ENCODE results near the gene UQCRHL. TPM values are rescaled to one million over a fixed set of nuclear protein-coding genes. Genes with fewer than 3 reads are reported as not detected.
"Not testable (repeated sequence)": the region's sequence is repeated elsewhere in the genome, so short reads cannot be mapped to it uniquely, and the experiment has no call there.

Gene UQCRHL
- total and polyA plus RNA-seq, 4 donors: 1.2 to 4.6 (median 1.3) TPM

DNA sequence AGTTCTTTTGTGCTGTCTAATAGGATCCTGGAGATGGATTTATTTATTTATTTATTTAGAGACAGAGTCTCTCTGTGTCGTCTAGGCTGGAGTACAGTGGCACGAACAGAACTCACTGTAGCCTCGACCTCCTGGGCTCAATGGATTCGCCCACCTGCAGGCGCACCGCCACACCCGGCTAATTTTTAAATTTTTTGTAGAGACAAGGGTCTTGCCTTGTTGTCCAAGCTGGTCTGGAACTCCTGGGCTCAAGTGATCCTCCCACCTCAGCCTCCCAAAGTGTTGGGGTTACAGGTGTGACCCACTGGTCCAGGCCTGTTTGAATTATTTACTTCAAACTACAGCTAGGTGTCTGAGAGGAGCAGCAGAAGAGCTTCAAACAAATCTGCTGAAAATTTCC, 30.5 kb upstream of the UQCRHL start:
- Histone ChIP-seq H3K9me3 (ENCODE audit: control insufficient read depth, low read length) (no peaks in the 10 kb centered on the region), H3K27ac (ENCODE audit: low read depth in 1 of 2, low read length in 2 of 2) (no peak overlapping the region), H3K4me1 (ENCODE audit: control insufficient read depth in 1 of 2, insufficient read depth in 2 of 2, low read length in 2 of 2) (no peaks in the 10 kb centered on the region), H3K4me3 (ENCODE audit: low read length in 2 of 2) (no peak overlapping the region), H3K36me3 (ENCODE audit: control insufficient read depth in 1 of 2, insufficient read depth in 2 of 2, low read length in 1 of 2) (no peaks in the 10 kb centered on the region), H3K27me3 (ENCODE audit: control insufficient read depth in 1 of 2, insufficient read depth in 2 of 2, low read length in 1 of 2) (no peaks in the 10 kb centered on the region)
- intact Hi-C loops (cut with DNase I): no loop called here
- DNase-seq (peak in 1 of 2 donors; percentile 69), ATAC-seq (ENCODE audit: low FRiP score) (no peak)
- 90 to 91% methylated on average over 7 of the region's 7 CpGs for WGBS, 2 donors

DNA sequence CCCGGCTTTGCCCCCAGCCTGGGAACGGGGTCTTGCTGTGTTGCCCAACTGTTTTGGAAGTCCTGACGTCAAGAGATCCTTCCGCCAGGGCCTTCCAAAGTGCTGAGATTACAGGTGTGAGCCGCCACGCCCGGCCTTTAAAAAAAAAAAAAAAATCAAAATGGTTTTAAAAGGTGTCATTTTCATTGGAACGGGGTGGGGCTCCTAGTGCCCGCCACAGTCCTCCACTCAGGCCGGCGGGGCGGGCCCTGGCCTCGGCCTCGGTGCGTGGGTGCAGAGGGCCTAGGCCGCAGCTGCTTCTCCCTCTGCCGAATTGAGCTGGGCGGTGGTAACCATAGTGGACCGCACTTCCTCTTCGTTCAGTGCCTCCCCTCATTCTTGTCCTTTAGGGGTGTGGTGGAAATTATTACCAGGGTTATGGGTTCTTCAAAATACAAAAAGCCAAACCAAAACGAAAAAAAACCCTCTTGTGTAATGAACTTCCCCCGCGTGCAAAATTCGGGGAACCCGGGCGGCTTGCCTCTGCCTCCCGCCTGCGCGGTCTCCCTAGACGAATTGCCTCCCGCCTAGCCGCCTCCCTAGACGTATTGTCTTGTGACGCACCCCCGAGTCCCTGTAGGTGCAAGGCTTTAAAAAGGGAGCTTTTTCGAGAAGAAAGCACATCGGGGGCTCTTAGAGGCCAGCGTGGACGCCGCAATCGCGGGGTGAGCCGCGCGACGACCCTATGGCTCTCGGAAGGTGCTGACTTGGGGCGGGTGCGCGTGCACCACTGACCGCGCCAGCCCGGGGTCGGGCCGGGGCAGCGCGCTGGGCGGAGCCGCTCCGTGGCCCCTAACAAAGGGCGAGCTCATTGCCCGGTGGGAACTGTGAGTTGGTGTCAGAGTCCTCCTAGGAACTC, 29.6 kb upstream of the UQCRHL start:
- Histone ChIP-seq H3K9me3 (ENCODE audit: control insufficient read depth, low read length) (no peaks in the 10 kb centered on the region), H3K36me3 (ENCODE audit: control insufficient read depth in 1 of 2, insufficient read depth in 2 of 2, low read length in 1 of 2) (no peaks in the 10 kb centered on the region), H3K27me3 (ENCODE audit: control insufficient read depth in 1 of 2, insufficient read depth in 2 of 2, low read length in 1 of 2) (no peaks in the 10 kb centered on the region), H3K4me1 (ENCODE audit: control insufficient read depth in 1 of 2, insufficient read depth in 2 of 2, low read length in 2 of 2) (no peaks in the 10 kb centered on the region), H3K4me3 (ENCODE audit: low read length in 2 of 2) (no peak overlapping the region), H3K27ac (ENCODE audit: low read depth in 1 of 2, low read length in 2 of 2) (no peak overlapping the region)
- WGBS, 2 donors: 57 to 59% methylated on average over 62 of the region's 62 CpGs
- peak; percentile 70 to 82 for DNase-seq
- ATAC-seq (ENCODE audit: low FRiP score): no peak
- intact Hi-C loops (cut with DNase I): no loop called here

DNA sequence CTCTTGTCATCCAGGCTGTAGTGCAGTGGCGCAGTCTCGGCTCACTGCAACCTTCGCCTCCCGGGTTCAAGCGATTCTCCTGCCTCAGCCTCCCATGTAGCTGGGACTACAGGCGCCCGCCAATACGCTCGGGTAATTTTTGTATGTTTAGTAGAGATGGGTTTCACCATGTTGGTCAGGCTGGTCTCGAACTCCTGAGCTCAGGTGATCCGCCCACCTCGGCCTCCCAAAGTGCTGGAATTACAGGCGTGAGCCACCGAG, 29.0 kb upstream of the UQCRHL start:
- H3K27ac ChIP-seq (ENCODE audit: low read depth in 1 of 2, low read length in 2 of 2); H3K36me3 ChIP-seq (ENCODE audit: control insufficient read depth in 1 of 2, insufficient read depth in 2 of 2, low read length in 1 of 2); DNase-seq; H3K27me3 ChIP-seq (ENCODE audit: control insufficient read depth in 1 of 2, insufficient read depth in 2 of 2, low read length in 1 of 2); H3K4me1 ChIP-seq (ENCODE audit: control insufficient read depth in 1 of 2, insufficient read depth in 2 of 2, low read length in 2 of 2); H3K9me3 ChIP-seq (ENCODE audit: control insufficient read depth, low read length); intact Hi-C loops (cut with DNase I); ATAC-seq (ENCODE audit: low FRiP score): not testable (repeated sequence)
- 73 to 81% methylated on average over 14 of the region's 14 CpGs for WGBS, 2 donors
- peak overlapping the region in 1 of 2 donors; percentile 32 for H3K4me3 ChIP-seq (ENCODE audit: low read length in 2 of 2)

DNA sequence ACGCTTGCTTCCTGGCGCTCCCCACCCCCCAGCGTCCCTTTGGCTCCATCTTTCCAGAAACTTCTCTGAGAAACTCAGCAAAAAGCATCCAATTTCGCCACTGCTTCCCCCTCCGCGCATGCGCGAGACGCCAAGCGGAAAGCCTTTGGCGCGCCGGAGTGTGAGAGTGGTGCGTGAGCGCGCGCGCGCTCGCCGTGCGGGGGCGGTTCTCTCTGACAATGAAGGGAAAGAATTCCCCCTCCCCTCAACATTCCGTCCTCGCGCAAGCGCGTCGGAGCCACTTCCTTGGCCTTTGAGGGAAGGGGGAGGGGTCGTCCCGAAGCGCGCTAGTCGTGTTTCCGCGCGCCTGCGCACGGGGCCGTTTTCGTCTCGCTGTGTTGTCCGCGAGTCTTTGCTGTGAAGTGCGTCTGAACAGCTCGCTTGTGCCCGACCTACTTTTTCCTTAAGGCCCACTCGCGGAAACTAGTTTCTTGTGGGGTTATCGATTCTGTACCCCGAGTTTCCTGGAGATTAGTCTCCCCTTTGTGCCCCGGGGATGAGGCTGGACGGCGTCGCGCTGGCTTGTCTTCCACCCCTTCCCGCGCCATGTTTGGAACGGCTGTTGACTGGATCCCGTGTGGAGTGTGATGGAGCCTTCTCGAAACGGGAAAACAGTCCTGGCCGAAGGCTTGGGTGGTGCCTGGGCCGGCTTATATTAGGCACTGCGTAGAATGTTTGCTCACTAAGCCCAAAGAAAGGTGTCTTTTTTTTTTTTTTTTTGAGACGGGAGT, 28.5 kb upstream of the UQCRHL start:
- H3K4me3 ChIP-seq (ENCODE audit: low read length in 2 of 2): peak overlapping the region; percentile 76 to 85
- peak overlapping the region; percentile 93 to 98 for H3K27ac ChIP-seq (ENCODE audit: low read depth in 1 of 2, low read length in 2 of 2)
- intact Hi-C loops (cut with DNase I): loop anchor here in 1 of 2 donors (1.0 to 2.0 kb wide), 3 partner anchors 13 to 113 kb away; no protein-coding TSS in a partner anchor
- DNase-seq (peak; percentile 100), ATAC-seq (ENCODE audit: low FRiP score) (peak; percentile 95)
- H3K36me3 ChIP-seq (ENCODE audit: control insufficient read depth in 1 of 2, insufficient read depth in 2 of 2, low read length in 1 of 2): no peaks in the 10 kb centered on the region
- WGBS, 2 donors: 1 to 2% methylated on average over 66 of the region's 66 CpGs
- H3K9me3 ChIP-seq (ENCODE audit: control insufficient read depth, low read length): no peaks in the 10 kb centered on the region
- H3K4me1 ChIP-seq (ENCODE audit: control insufficient read depth in 1 of 2, insufficient read depth in 2 of 2, low read length in 2 of 2): no peaks in the 10 kb centered on the region
- H3K27me3 ChIP-seq (ENCODE audit: control insufficient read depth in 1 of 2, insufficient read depth in 2 of 2, low read length in 1 of 2): no peaks in the 10 kb centered on the region

DNA sequence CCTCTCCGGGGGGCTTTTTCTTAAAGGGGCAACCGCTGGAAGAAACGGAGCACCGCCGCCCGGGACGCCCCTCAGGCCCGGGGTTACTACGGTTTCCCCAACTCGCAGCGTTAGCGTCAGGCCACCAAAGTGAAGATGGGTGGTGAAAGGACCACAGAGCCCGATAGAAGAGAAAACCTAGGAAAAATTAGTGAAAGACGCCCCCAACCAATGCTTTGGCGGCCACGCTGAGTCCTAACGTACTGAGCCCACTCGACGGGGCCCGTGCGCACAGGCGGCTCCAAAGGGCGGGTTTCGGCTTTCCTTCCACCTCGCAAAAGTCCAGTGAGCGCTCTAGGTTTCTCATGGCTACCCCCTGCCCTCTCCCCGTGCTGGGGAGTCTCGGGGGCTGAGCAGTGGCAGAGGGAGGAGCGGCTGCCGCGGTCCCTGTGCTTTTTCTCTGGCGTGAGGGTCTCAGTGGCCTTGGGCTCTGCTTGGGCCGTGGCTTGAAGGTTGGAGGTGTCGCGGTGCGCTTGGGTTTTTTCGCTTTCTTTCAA, 27.8 kb upstream of the UQCRHL start:
- H3K4me1 ChIP-seq (ENCODE audit: control insufficient read depth in 1 of 2, insufficient read depth in 2 of 2, low read length in 2 of 2): peaks cover 0 to 2% of the 10 kb centered on the region in 2 donors
- H3K27ac ChIP-seq (ENCODE audit: low read depth in 1 of 2, low read length in 2 of 2): peak overlapping the region; percentile 93 to 98
- peak overlapping the region; percentile 76 to 85 for H3K4me3 ChIP-seq (ENCODE audit: low read length in 2 of 2)
- DNase-seq (no peak), ATAC-seq (ENCODE audit: low FRiP score) (peak; percentile 51)
- 0 to 1% methylated on average over 37 of the region's 37 CpGs for WGBS, 2 donors
- H3K36me3 ChIP-seq (ENCODE audit: control insufficient read depth in 1 of 2, insufficient read depth in 2 of 2, low read length in 1 of 2): no peaks in the 10 kb centered on the region
- H3K9me3 ChIP-seq (ENCODE audit: control insufficient read depth, low read length): no peaks in the 10 kb centered on the region
- no peaks in the 10 kb centered on the region for H3K27me3 ChIP-seq (ENCODE audit: control insufficient read depth in 1 of 2, insufficient read depth in 2 of 2, low read length in 1 of 2)
- intact Hi-C loops (cut with DNase I): loop anchor here in 1 of 2 donors (1.0 to 2.0 kb wide), 3 partner anchors 14 to 114 kb away; no protein-coding TSS in a partner anchor

DNA sequence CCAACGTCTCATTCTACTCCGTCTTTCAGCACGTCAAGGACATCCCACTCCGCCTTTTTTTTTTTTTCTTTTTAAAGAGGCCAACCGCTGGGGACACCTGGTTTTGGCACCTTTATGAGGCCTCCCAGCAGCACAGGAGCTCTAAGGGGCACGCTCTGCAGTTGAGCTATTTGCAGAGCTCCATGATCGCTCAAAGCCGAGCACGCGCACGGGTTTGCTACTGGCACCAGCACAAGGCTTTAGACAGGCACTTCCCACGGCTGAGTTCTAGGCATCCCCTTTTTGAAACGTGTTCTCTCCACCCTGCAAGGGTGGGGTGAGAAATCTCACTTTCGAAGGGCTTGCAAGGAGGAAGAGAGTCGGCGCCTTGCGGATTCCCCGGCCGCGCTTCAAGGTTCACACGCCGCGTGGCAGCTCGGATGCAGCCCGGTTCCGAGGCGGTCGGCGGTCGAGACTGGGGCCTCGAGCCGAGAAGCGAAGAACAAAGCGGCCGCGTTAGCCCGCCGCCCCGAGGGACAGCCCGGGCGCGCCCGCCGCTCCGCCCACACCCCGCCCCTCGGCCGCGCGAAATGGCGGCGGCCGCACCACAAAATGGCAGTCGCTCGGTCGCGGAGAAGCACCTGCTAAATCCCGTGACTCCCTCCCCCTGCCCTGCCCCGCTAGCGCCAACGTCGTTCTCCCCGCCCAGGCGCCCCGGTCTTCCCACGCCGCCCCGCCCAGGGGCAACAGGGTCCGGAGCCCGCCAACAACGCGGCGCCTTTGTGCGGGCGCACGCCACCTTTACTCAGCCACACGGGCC, 27.2 kb upstream of the UQCRHL start:
- H3K4me1 ChIP-seq (ENCODE audit: control insufficient read depth in 1 of 2, insufficient read depth in 2 of 2, low read length in 2 of 2): peaks cover 0 to 3% of the 10 kb centered on the region in 2 donors
- peak overlapping the region; percentile 76 to 96 for H3K4me3 ChIP-seq (ENCODE audit: low read length in 2 of 2)
- ATAC-seq (ENCODE audit: low FRiP score) (peak; percentile 88), DNase-seq (peak; percentile 91 to 95)
- peak overlapping the region; percentile 93 to 98 for H3K27ac ChIP-seq (ENCODE audit: low read depth in 1 of 2, low read length in 2 of 2)
- no peaks in the 10 kb centered on the region for H3K36me3 ChIP-seq (ENCODE audit: control insufficient read depth in 1 of 2, insufficient read depth in 2 of 2, low read length in 1 of 2)
- WGBS, 2 donors: 0 to 1% methylated on average over 70 to 77 of the region's 77 CpGs
- no peaks in the 10 kb centered on the region for H3K9me3 ChIP-seq (ENCODE audit: control insufficient read depth, low read length)
- H3K27me3 ChIP-seq (ENCODE audit: control insufficient read depth in 1 of 2, insufficient read depth in 2 of 2, low read length in 1 of 2): no peaks in the 10 kb centered on the region
- intact Hi-C loops (cut with DNase I): loop anchor here in 1 of 2 donors (1.0 to 2.0 kb wide), 3 partner anchors 14 to 115 kb away; no protein-coding TSS in a partner anchor

DNA sequence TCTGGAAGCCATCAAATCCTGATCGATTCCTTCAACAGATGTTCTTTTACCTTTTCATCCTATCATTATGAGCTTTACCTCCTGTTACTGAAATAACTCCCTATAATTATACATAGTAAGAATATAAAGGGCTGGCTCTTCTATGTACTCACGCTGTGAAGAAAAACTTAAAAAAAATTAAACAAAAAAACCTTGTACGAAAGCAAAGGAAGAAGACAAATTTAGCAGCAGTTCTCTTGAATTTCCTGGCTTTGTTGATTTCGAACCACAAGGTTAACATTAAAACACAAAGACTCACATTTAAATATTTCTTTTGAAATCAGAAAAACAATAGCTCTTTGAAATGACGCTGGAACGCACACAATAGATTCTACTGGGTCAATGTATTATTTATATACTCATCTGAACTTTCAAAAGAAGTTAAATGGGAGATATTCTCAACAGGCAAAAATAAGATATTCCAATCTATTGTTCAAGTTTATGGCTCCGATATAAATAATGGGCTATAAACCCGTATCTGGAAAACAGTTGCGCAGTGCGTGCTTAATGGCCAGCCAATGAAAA, 26.5 kb upstream of the UQCRHL start:
- WGBS, 2 donors: 1% methylated on average over 10 of the region's 10 CpGs
- no peak for DNase-seq
- no peak for ATAC-seq (ENCODE audit: low FRiP score)
- Histone ChIP-seq H3K27ac (ENCODE audit: low read depth in 1 of 2, low read length in 2 of 2) (peak overlapping the region in 1 of 2 donors; percentile 47), H3K36me3 (ENCODE audit: control insufficient read depth in 1 of 2, insufficient read depth in 2 of 2, low read length in 1 of 2) (no peaks in the 10 kb centered on the region), H3K4me3 (ENCODE audit: low read length in 2 of 2) (peak overlapping the region; percentile 76 to 96), H3K27me3 (ENCODE audit: control insufficient read depth in 1 of 2, insufficient read depth in 2 of 2, low read length in 1 of 2) (no peaks in the 10 kb centered on the region), H3K9me3 (ENCODE audit: control insufficient read depth, low read length) (no peaks in the 10 kb centered on the region), H3K4me1 (ENCODE audit: control insufficient read depth in 1 of 2, insufficient read depth in 2 of 2, low read length in 2 of 2) (peaks cover 0 to 3% of the 10 kb centered on the region in 2 donors)
- intact Hi-C loops (cut with DNase I): loop anchor here in 1 of 2 donors (2.0 kb wide), 2 partner anchors 15 to 35 kb away; no protein-coding TSS in a partner anchor

Data from aorta (tissue), 5 donors.